Thymus (tissue), 11 donors: ENCODE data around the gene KIT. TPM values are rescaled to one million over a fixed set of nuclear protein-coding genes. Genes with fewer than 3 reads are reported as not detected.

ENCODE experiments used
- DNase-seq, 9 donors: peaks; one replicate each; pipeline ENCODE4 v3.0.0-alpha.2; 2013; ENCODE audit warnings: low spot score in 9 of 9, low read depth in 6 of 9, missing footprints in 1 of 9
- H3K27ac ChIP-seq, 2 donors: one replicate each; pipeline ENCODE4 v1.5.1; 2013; ENCODE audit warnings: control low read depth in 1 of 2, low read depth in 1 of 2, low read length in 1 of 2, mild to moderate bottlenecking in 1 of 2, moderate library complexity in 1 of 2
- H3K27me3 ChIP-seq, 2 donors: one replicate each; pipeline ENCODE4 v1.5.1; 2013; ENCODE audit warnings: low read length in 1 of 2; ENCODE audit not compliant: control insufficient read depth in 2 of 2, insufficient read depth in 1 of 2
- H3K36me3 ChIP-seq, 2 donors: one replicate each; pipeline ENCODE4 v1.5.1; 2013; ENCODE audit warnings: low read length in 1 of 2, mild to moderate bottlenecking in 1 of 2, moderate library complexity in 1 of 2; ENCODE audit not compliant: control insufficient read depth in 2 of 2, insufficient read depth in 2 of 2
- H3K4me1 ChIP-seq, 2 donors: one replicate each; pipeline ENCODE4 v1.5.1; 2013; ENCODE audit warnings: low read length in 2 of 2; ENCODE audit not compliant: control insufficient read depth in 2 of 2, insufficient read depth in 2 of 2
- H3K4me3 ChIP-seq, 2 donors: one replicate each; pipeline ENCODE4 v1.5.1; 2013; ENCODE audit warnings: low read length in 2 of 2, control low read depth in 1 of 2, mild to moderate bottlenecking in 1 of 2
- H3K9me3 ChIP-seq, 2 donors: one replicate each; pipeline ENCODE4 v1.5.1; 2013; ENCODE audit warnings: low read length in 1 of 2, mild to moderate bottlenecking in 1 of 2; ENCODE audit not compliant: control insufficient read depth in 2 of 2, insufficient read depth in 1 of 2
- WGBS: extraction: QIAGEN DNeasy Blood & Tissue Kit; methylation state at CpG from one replicate; pipeline ENCODE4 v1.1.7; 2013; 5-methylcytosine and 5-hydroxymethylcytosine counted together
- polyA plus RNA-seq: library from polyadenylated mRNA; stranded (reverse); fragments of 200-250 nt; gene quantifications from one replicate; pipeline ENCODE4 v1.2.3, GENCODE V29; 2013
- total RNA-seq: library from RNA; stranded (reverse); fragments of 120-200 nt; gene quantifications from one replicate; pipeline ENCODE4 v1.2.4, GENCODE V29; 2013
- donor health status: healthy.

KIT gene
- total and polyA plus RNA-seq, 2 donors: 2.3 to 3.4 TPM

DNA sequence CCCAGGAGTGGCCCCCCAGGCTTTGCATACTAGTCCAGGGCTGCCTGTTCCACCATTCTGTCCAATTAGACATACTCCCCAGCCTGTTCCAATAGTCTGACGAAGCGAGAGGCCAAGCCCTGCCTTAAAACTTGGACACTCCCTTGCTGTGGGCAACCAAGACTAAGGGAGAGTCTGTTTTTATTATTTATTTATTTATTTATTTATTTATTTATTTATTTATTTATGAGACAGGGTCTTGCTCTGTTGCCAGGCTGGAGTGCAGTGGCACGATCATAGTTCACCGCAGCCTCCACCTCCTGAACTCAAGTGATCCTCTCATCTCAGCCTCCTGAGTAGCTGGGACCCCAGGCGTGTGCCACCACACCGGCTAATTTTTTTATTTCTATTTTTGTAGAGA lies 6.6 kb downstream of the KIT start:
- H3K9me3 ChIP-seq: peaks cover 0 to 1% of the 10 kb centered on the region in 2 donors
- peaks cover 14 to 19% of the 10 kb centered on the region in 2 donors for H3K27me3 ChIP-seq
- H3K4me1 ChIP-seq: peaks cover under 1 to 10% of the 10 kb centered on the region in 2 donors
- DNase-seq: no peak
- WGBS: 96% methylated on average over 6 of the region's 6 CpGs
- H3K4me3 ChIP-seq: no peak overlapping the region
- H3K36me3 ChIP-seq: no peaks in the 10 kb centered on the region
- H3K27ac ChIP-seq: no peak overlapping the region

DNA sequence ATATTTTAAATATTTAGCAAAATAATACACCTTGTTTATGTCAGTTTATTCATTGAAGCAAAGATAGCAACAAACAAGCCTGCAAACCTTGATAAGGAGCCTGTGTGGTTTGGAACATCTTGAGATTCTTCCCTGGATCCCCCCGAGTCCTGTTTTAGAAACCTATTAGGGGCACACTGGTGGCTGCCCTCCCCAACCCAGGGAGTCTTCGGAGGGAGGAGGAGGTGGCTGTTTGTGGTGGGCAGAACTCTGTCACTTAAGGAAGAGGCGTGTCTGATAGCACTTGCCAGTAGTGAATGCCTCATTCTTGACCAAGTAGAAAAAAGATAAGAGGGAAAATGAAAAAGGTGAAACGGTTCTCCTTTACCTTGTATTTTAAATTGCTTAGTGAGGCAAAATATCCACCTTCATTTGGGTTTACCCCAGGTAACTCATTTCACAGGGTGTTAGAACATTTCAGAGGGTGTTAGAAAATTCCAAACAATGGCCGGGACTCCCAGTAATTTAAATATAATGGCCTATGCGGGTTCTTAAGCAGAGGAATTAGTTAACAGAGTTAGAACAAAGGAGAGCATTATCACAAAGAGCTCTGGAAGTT lies 10.4 kb downstream of the KIT start:
- Histone ChIP-seq H3K27me3 (no peaks in the 10 kb centered on the region), H3K4me3 (no peak overlapping the region), H3K27ac (no peak overlapping the region), H3K9me3 (no peaks in the 10 kb centered on the region), H3K36me3 (no peaks in the 10 kb centered on the region), H3K4me1 (no peaks in the 10 kb centered on the region)
- DNase-seq: no peak
- 39% methylated on average over 6 of the region's 6 CpGs for WGBS

- Histone ChIP-seq H3K4me1 (no peaks in the 10 kb centered on the region), H3K36me3 (no peaks in the 10 kb centered on the region), H3K27ac (no peak overlapping the region), H3K9me3 (no peaks in the 10 kb centered on the region), H3K4me3 (no peak overlapping the region), H3K27me3 (no peaks in the 10 kb centered on the region)
- DNase-seq: no peak
- 97% methylated on average over 1 of the region's 1 CpG for WGBS
Observed at GRCh38 chr4:54669831-54670230, 12.1 kb downstream of the KIT start.

GRCh38 chr4:54675721-54676461 lies 18.1 kb downstream of the KIT start:
- Histone ChIP-seq H3K27ac (no peak overlapping the region), H3K27me3 (no peaks in the 10 kb centered on the region), H3K9me3 (no peaks in the 10 kb centered on the region), H3K4me1 (peaks cover 0 to 4% of the 10 kb centered on the region in 2 donors), H3K36me3 (no peaks in the 10 kb centered on the region), H3K4me3 (no peak overlapping the region)
- no peak for DNase-seq
- WGBS: 90% methylated on average over 12 of the region's 12 CpGs

DNA sequence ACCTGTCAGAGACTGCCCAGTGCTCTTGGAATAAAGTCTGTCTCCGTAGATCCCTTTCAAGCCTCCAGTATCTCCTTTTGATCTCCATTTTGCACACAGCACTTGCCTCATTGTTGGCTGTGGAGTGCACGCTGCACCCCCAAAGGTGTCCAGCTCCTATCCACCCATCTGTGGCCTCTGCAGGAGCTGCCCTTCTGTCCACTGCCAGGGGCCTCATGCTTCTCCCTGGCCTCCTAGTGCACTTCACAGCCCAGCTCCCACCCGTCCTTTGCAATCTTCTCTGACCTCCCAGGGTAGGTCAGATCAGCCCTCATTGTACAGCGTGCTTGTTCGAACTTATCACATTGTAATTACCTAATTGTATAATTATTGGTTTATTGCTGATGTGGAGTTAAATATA lies 18.9 kb downstream of the KIT start:
- WGBS: 98% methylated on average over 5 of the region's 5 CpGs
- no peaks in the 10 kb centered on the region for H3K9me3 ChIP-seq
- no peaks in the 10 kb centered on the region for H3K27me3 ChIP-seq
- H3K4me3 ChIP-seq: no peak overlapping the region
- H3K4me1 ChIP-seq: peaks cover 0 to 4% of the 10 kb centered on the region in 2 donors
- no peak for DNase-seq
- H3K27ac ChIP-seq: no peak overlapping the region
- no peaks in the 10 kb centered on the region for H3K36me3 ChIP-seq

DNA sequence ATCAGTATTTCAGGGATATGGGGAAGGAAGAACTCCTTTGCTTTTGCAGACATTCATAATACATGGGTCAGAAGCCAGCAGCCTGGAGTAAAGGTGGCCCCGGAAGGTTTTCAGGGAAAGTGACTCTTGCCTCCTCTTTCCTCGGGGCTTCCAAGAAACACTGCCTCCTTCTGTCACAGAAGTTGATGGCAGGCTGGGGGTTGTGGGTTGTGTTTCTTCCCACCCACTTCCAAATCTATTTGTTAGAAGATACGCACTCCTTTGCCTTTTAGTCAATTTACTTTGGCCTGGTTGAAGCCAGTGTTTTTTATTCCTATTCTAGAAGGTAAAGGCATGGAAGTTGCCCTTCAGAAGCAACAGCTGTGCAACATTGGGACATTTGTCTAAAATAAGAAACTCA lies 19.7 kb downstream of the KIT start:
- Histone ChIP-seq H3K4me1 (peaks cover 0 to 4% of the 10 kb centered on the region in 2 donors), H3K4me3 (no peak overlapping the region), H3K27ac (no peak overlapping the region), H3K9me3 (no peaks in the 10 kb centered on the region), H3K36me3 (no peaks in the 10 kb centered on the region), H3K27me3 (no peaks in the 10 kb centered on the region)
- WGBS: 90% methylated on average over 3 of the region's 3 CpGs
- no peak for DNase-seq

- Histone ChIP-seq H3K27me3 (no peaks in the 10 kb centered on the region), H3K4me3 (no peak overlapping the region), H3K9me3 (no peaks in the 10 kb centered on the region), H3K4me1 (peaks cover 0 to 4% of the 10 kb centered on the region in 2 donors), H3K36me3 (no peaks in the 10 kb centered on the region), H3K27ac (no peak overlapping the region)
- WGBS: 90% methylated on average over 7 of the region's 7 CpGs
- no peak for DNase-seq
Observed at GRCh38 chr4:54677853-54678650, 20.3 kb downstream of the KIT start.

DNA sequence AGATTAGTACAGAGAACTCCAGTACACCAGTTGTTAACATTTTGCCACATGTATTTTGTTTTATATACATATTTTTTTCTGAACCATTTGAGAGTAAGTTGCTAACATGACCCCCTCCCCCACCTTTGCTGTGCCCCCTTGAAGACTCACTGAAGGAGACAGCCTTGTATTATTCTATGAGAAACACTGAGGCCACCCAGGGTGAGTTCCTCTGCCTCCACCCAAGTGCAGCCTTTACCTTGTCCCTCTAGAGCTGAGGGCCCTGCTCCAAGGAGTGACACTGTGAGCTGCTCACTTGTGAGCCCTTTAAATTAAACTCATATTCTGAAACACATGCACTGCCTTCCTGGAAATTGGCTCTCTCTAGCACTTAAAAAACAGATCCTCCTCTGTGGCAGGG lies 21.1 kb downstream of the KIT start:
- Histone ChIP-seq H3K27ac (no peak overlapping the region), H3K4me1 (peaks cover 0 to 9% of the 10 kb centered on the region in 2 donors), H3K9me3 (no peaks in the 10 kb centered on the region), H3K4me3 (no peak overlapping the region), H3K27me3 (no peaks in the 10 kb centered on the region), H3K36me3 (no peaks in the 10 kb centered on the region)
- no peak for DNase-seq

GRCh38 chr4:54679813-54680212 lies 22.1 kb downstream of the KIT start:
- DNase-seq: no peak
- H3K27me3 ChIP-seq: no peaks in the 10 kb centered on the region
- 99% methylated on average over 1 of the region's 1 CpG for WGBS
- H3K4me1 ChIP-seq: peaks cover 0 to 16% of the 10 kb centered on the region in 2 donors
- no peak overlapping the region for H3K4me3 ChIP-seq
- no peaks in the 10 kb centered on the region for H3K36me3 ChIP-seq
- H3K9me3 ChIP-seq: no peaks in the 10 kb centered on the region
- H3K27ac ChIP-seq: no peak overlapping the region
